ENCODE measurements around the gene COL19A1. TPM values are rescaled to one million over a fixed set of nuclear protein-coding genes. Genes with fewer than 3 reads are reported as not detected.

COL19A1 gene
- total and polyA plus RNA-seq, 2 of the 13 experiments (the other 11 are each of a cell fraction or from before 2014, with no cell fraction given), result not detected

GRCh38 chr6:70129341-70129740 is 263.0 kb downstream of the COL19A1 start:
- no peak overlapping the region for H2AFZ ChIP-seq (ENCODE audit: low read length)
- FAIRE-seq (no peak), DNase-seq (ENCODE audit: low spot score) (no peak), ATAC-seq (no peak)
- H3K79me2 ChIP-seq (ENCODE audit: insufficient read depth, low read length), result no peaks in the 10 kb centered on the region
- no peak overlapping the region for H3K9ac ChIP-seq (ENCODE audit: insufficient read depth, low read depth, low read length)
- 66% methylated on average over 3 of the region's 3 CpGs for WGBS (ENCODE audit: low lambda C conversion rate)
- no peak overlapping the region for H3K4me2 ChIP-seq (ENCODE audit: low read depth, low read length)
- H3K9me3 ChIP-seq (ENCODE audit: low read length), result no peaks in the 10 kb centered on the region
- no peaks in the 10 kb centered on the region for H3K36me3 ChIP-seq (replicated peaks in 1 of 2; ENCODE audit: control insufficient read depth in 1 of 2, insufficient read depth in 2 of 2, low read length in 2 of 2)
- in situ Hi-C loops (cut with HindIII; ENCODE audit: extremely low pct_ligation_motif_present, low pct_unique_long_range_greater_than_20kb), result no loop called here
- no peaks in the 10 kb centered on the region for H4K20me1 ChIP-seq (ENCODE audit: insufficient read depth, low read length)
- ChIA-PET CTCF (ENCODE audit: low intra/inter-chr PET ratio, low total read pairs) (no interaction called here), POLR2A (no interaction called here)
- no peak overlapping the region for H3K4me3 ChIP-seq (replicated peaks in 1 of 3; ENCODE audit: insufficient read depth in 1 of 3, low read depth in 2 of 3, low read length in 3 of 3)
- BruUV-seq (replicated peaks), result no TSS peak
- intact Hi-C loops (cut with micrococcal nuclease; ENCODE audit: unreplicated experiment), result no loop called here
- H3K4me1 ChIP-seq (ENCODE audit: insufficient read depth, low read length), result no peaks in the 10 kb centered on the region
- H3K27ac ChIP-seq (ENCODE audit: extremely low read length, insufficient read depth, low read length), result no peak overlapping the region
- no peaks in the 10 kb centered on the region; a peak in 1 of 5 replicates for H3K27me3 ChIP-seq (ENCODE audit: control insufficient read depth in 1 of 2, insufficient read depth in 2 of 2, low read length in 2 of 2)
- TF ChIP-seq ZNF225 (CRISPR knock-in tag; IDR thresholded peaks at IDR 0.05) (no peak), ADNP (CRISPR knock-in tag; IDR thresholded peaks at IDR 0.05) (no peak), ZNF20 (CRISPR knock-in tag; IDR thresholded peaks at IDR 0.05) (no peak), KMT2B (CRISPR knock-in tag; IDR thresholded peaks at IDR 0.05) (no peak)

DNA sequence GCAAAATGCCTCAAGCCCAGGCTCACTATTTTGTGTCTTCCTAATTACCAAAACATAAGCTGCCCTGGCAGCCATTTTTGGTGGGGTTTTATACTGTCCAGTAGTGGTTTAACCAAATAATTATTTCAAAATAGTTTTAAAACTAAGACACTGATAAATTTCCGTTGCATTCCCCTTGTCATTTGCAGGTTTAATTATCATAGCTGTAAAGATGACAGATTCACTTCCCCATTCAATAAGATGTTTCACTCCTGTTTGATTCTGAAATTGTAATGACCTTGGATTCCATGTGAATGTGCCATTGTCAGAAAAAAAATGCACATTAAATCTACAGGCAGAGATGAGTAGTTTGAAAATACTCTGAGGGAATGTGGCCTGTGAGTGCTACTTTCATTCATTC is 264.5 kb downstream of the COL19A1 start:
- Histone ChIP-seq H3K27ac (ENCODE audit: extremely low read length, insufficient read depth, low read length) (no peak overlapping the region), H3K27me3 (ENCODE audit: control insufficient read depth in 1 of 2, insufficient read depth in 2 of 2, low read length in 2 of 2) (no peaks in the 10 kb centered on the region), H3K79me2 (ENCODE audit: insufficient read depth, low read length) (no peaks in the 10 kb centered on the region), H4K20me1 (ENCODE audit: insufficient read depth, low read length) (no peaks in the 10 kb centered on the region), H3K4me3 (replicated peaks in 1 of 3; ENCODE audit: insufficient read depth in 1 of 3, low read depth in 2 of 3, low read length in 3 of 3) (no peak overlapping the region), H3K9me3 (ENCODE audit: low read length) (no peaks in the 10 kb centered on the region), H3K36me3 (replicated peaks in 1 of 2; ENCODE audit: control insufficient read depth in 1 of 2, insufficient read depth in 2 of 2, low read length in 2 of 2) (no peaks in the 10 kb centered on the region), H3K4me2 (ENCODE audit: low read depth, low read length) (no peak overlapping the region), H3K9ac (ENCODE audit: insufficient read depth, low read depth, low read length) (no peak overlapping the region), H2AFZ (ENCODE audit: low read length) (no peak overlapping the region), H3K4me1 (ENCODE audit: insufficient read depth, low read length) (no peaks in the 10 kb centered on the region)
- FAIRE-seq (no peak), DNase-seq (ENCODE audit: low spot score) (no peak), ATAC-seq (no peak)
- WGBS (ENCODE audit: low lambda C conversion rate), result 3% methylated on average over 1 of the region's 1 CpG
- in situ Hi-C loops (cut with HindIII; ENCODE audit: extremely low pct_ligation_motif_present, low pct_unique_long_range_greater_than_20kb), result no loop called here
- POLR2A ChIA-PET, result no interaction called here
- CTCF ChIA-PET (ENCODE audit: low intra/inter-chr PET ratio, low total read pairs), result no interaction called here
- BruUV-seq (replicated peaks), result no TSS peak
- intact Hi-C loops (cut with micrococcal nuclease; ENCODE audit: unreplicated experiment), result no loop called here
- TF ChIP-seq SP4 (CRISPR knock-in tag; IDR thresholded peaks at IDR 0.05), result no peak
